Neutrophil (primary cell): ENCODE data around the gene OCA2.

ENCODE experiments used
- H3K27ac ChIP-seq: fragments of 200-600 bp; sonication (generic); 2 replicates; pipeline ENCODE4 v1.5.1; 2016; ENCODE audit warnings: mild to moderate bottlenecking, moderate library complexity
- H3K27me3 ChIP-seq: fragments of 200-600 bp; sonication (generic); 2 replicates; pipeline ENCODE4 v1.6.0; 2016; ENCODE audit warnings: mild to moderate bottlenecking
- H3K36me3 ChIP-seq: fragments of 200-600 bp; sonication (generic); 2 replicates; pipeline ENCODE4 v1.5.1; 2017
- H3K4me1 ChIP-seq, 2 experiments: fragments of 200-600 bp in 1 of 2; sonication (generic) in 1 of 2; 1 replicate in 1 of 2; 2 replicates in 1 of 2; pipeline versions ENCODE4 v1.5.1 to v1.6.1; 2013 to 2016; ENCODE audit warnings: low read depth in 1 of 2, low read length in 1 of 2, mild to moderate bottlenecking in 1 of 2, moderate library complexity in 1 of 2; ENCODE audit not compliant: control insufficient read depth in 1 of 2, insufficient read depth in 1 of 2
- H3K4me3 ChIP-seq, 2 experiments: fragments of 200-600 bp in 1 of 2; sonication (generic) in 1 of 2; 1 replicate in 1 of 2; 2 replicates in 1 of 2; pipeline ENCODE4 v1.5.1; 2013 to 2016; ENCODE audit warnings: low read depth in 1 of 2, low read length in 1 of 2, mild to moderate bottlenecking in 1 of 2, moderate library complexity in 1 of 2
- H3K9me3 ChIP-seq: fragments of 200-600 bp; sonication (generic); 2 replicates; pipeline ENCODE4 v1.5.1; 2016
- CTCF ChIP-seq: fragments of 200-600 bp; sonication (generic); IDR thresholded peaks from 2 replicates; pipeline ENCODE4 v1.5.1; 2016; ENCODE audit warnings: antibody characterized with exemption

OCA2 gene

GRCh38 chr15:28116521-28117431 is 17.7 kb upstream of the OCA2 start:
- TF ChIP-seq CTCF: no peak
- H3K9me3 ChIP-seq: no peaks in the 10 kb centered on the region
- H3K4me3 ChIP-seq: no peak overlapping the region
- H3K27ac ChIP-seq: no peak overlapping the region
- H3K4me1 ChIP-seq: no peaks in the 10 kb centered on the region
- no peaks in the 10 kb centered on the region for H3K27me3 ChIP-seq
- peaks cover 86% of the 10 kb centered on the region for H3K36me3 ChIP-seq

DNA sequence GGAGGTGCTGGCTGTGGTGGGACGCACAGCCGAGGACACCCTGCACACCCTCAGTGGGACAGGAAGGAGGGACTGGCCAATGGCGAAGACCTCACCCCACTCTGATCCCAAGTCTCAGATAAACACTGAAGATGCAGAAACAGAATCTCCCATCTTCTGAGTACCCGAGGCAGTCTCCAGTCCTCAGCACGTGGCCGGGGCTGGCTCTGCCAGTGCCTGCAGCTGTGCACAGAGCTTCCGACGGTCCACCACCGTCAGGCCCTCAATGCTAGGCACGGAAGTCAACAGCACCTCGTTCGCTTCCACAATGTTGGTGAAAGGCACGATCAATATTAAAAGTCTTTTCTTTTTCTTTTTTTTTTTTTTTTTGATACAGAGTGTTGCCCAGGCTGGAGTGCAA is 16.8 kb upstream of the OCA2 start:
- no peak for TF ChIP-seq CTCF
- Histone ChIP-seq H3K4me1 (no peaks in the 10 kb centered on the region), H3K36me3 (peaks cover 83% of the 10 kb centered on the region), H3K9me3 (no peaks in the 10 kb centered on the region), H3K4me3 (no peak overlapping the region), H3K27me3 (no peaks in the 10 kb centered on the region), H3K27ac (no peak overlapping the region)

- Histone ChIP-seq H3K27ac (no peak overlapping the region), H3K4me1 (no peaks in the 10 kb centered on the region), H3K36me3 (peaks cover 74% of the 10 kb centered on the region), H3K27me3 (peaks cover 3% of the 10 kb centered on the region), H3K9me3 (no peaks in the 10 kb centered on the region), H3K4me3 (no peak overlapping the region)
- TF ChIP-seq CTCF: no peak
Observed at GRCh38 chr15:28114721-28115622, 15.9 kb upstream of the OCA2 start.

DNA sequence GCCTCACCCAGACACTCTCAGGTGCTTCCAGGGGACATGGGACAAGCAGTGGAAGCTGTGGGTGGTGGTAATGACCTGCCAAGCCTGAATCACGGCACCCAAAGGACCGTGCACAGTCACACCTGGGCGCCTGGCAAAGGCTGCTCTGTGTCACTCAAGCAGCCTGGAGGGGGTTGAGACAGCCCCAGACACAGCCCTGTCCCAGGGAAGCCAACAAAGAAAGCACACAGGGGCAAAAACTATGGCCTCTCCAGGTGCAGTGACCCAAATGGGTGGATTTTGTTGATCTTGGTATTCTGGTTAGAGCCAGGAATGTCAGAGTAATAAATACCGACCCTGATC is 15.0 kb upstream of the OCA2 start:
- H3K4me3 ChIP-seq: no peak overlapping the region
- H3K4me1 ChIP-seq: no peaks in the 10 kb centered on the region
- H3K36me3 ChIP-seq: peaks cover 69% of the 10 kb centered on the region
- no peaks in the 10 kb centered on the region for H3K9me3 ChIP-seq
- H3K27ac ChIP-seq: no peak overlapping the region
- TF ChIP-seq CTCF: no peak
- H3K27me3 ChIP-seq: peaks cover 12% of the 10 kb centered on the region

DNA sequence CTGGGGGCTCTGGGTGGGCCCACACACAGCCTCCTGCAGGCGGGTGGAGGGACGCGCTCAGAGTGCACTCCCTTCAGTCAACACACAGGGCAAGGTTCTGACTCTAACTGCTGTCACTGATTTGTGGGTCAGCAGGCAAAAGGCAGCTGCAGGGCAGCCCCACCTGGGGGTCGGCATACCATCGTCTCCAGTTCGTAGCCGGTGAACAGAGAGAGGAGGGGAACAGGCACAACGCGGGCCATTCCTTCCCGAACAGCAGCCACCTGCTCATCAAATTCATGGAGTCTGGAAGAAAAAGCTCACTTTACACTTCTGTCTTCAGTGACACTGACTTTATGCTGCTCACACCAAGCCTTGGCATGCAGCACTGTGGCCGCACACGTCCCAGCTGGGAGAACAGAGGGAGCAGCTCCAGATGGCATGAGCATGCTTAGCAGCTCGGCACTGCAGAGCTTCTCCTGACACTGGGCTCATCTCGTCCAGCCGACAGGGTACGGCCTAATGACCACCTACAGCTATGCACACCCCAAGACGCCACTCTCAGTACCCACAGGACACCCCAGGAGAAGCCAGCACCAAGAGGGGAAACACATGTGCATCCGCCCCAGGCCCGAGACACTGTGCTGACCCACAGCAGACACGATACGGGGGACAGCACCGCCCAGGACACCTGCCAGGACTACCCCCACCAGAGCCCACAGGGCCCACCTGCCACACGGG is 14.4 kb upstream of the OCA2 start:
- Histone ChIP-seq H3K27me3 (peaks cover 17% of the 10 kb centered on the region), H3K9me3 (no peaks in the 10 kb centered on the region), H3K4me1 (no peaks in the 10 kb centered on the region), H3K27ac (no peak overlapping the region), H3K36me3 (peaks cover 68% of the 10 kb centered on the region), H3K4me3 (no peak overlapping the region)
- TF ChIP-seq CTCF: no peak
